GM23248 (cell line): ENCODE measurements around the gene CDH4. TPM values are rescaled to one million over a fixed set of nuclear protein-coding genes. Genes with fewer than 3 reads are reported as not detected.

ENCODE experiments used
- DNase-seq: peaks from one replicate; pipeline ENCODE4 v3.0.0-alpha.2; 2015
- H2AFZ ChIP-seq: fragments of 200-600 bp; sonication (generic); 2 replicates; pipeline ENCODE4 v1.6.1; 2016; ENCODE audit warnings: antibody characterized with exemption
- H3F3A ChIP-seq: fragments of 200-600 bp; sonication (generic); 2 replicates; pipeline ENCODE4 v1.6.1; 2016; ENCODE audit warnings: mild to moderate bottlenecking, antibody characterized with exemption, mixed run types; ENCODE audit not compliant: insufficient read depth
- H3K27ac ChIP-seq: fragments of 200-600 bp; sonication (generic); 2 replicates; pipeline ENCODE4 v1.5.1; 2016; ENCODE audit warnings: mild to moderate bottlenecking
- H3K27me3 ChIP-seq: fragments of 200-600 bp; sonication (generic); replicated peaks from 2 replicates; pipeline ENCODE4 v1.6.1; 2016; ENCODE audit warnings: mild to moderate bottlenecking; ENCODE audit not compliant: insufficient read depth
- H3K36me3 ChIP-seq: fragments of 200-600 bp; sonication (generic); 2 replicates; pipeline ENCODE4 v1.6.1; 2016; ENCODE audit warnings: low read depth, mild to moderate bottlenecking
- H3K4me1 ChIP-seq: fragments of 200-600 bp; sonication (generic); 2 replicates; pipeline ENCODE4 v1.6.1; 2016; ENCODE audit warnings: mild to moderate bottlenecking; ENCODE audit not compliant: insufficient read depth
- H3K4me2 ChIP-seq: fragments of 200-600 bp; sonication (generic); one replicate; pipeline ENCODE4 v1.6.1; 2016; ENCODE audit warnings: mild to moderate bottlenecking; ENCODE audit not compliant: unreplicated experiment
- H3K4me3 ChIP-seq: fragments of 200-600 bp; sonication (generic); 2 replicates; pipeline ENCODE4 v1.5.1; 2016; ENCODE audit warnings: mild to moderate bottlenecking
- H3K79me2 ChIP-seq: fragments of 200-600 bp; sonication (generic); 2 replicates; pipeline ENCODE4 v1.6.1; 2016; ENCODE audit warnings: mild to moderate bottlenecking; ENCODE audit not compliant: insufficient read depth
- H3K9ac ChIP-seq: fragments of 200-600 bp; sonication (generic); 2 replicates; pipeline ENCODE4 v1.6.1; 2016; ENCODE audit warnings: mild to moderate bottlenecking
- H3K9me2 ChIP-seq: fragments of 200-600 bp; sonication (generic); 2 replicates; pipeline ENCODE4 v1.6.1; 2016; ENCODE audit warnings: mixed run types, mild to moderate bottlenecking, moderate library complexity; ENCODE audit not compliant: insufficient read depth
- H3K9me3 ChIP-seq: fragments of 200-600 bp; sonication (generic); one replicate; pipeline ENCODE4 v1.6.1; 2017; ENCODE audit warnings: low read depth
- H4K20me1 ChIP-seq: fragments of 200-600 bp; sonication (generic); 2 replicates; pipeline ENCODE4 v1.6.0; 2016; ENCODE audit not compliant: insufficient read depth
- EZH2 ChIP-seq: fragments of 200-600 bp; sonication (generic); IDR thresholded peaks from 2 replicates; pipeline ENCODE4 v1.6.1; 2018; ENCODE audit warnings: antibody characterized with exemption, mild to moderate bottlenecking; ENCODE audit not compliant: insufficient read depth, poor library complexity, severe bottlenecking
- EZH2phosphoT487 ChIP-seq: fragments of 200-600 bp; sonication (generic); IDR thresholded peaks from 2 replicates; pipeline ENCODE4 v1.6.1; 2018; ENCODE audit warnings: antibody characterized with exemption, moderate library complexity, mild to moderate bottlenecking, low read depth; ENCODE audit not compliant: insufficient read depth
- WGBS, 2 experiments: methylation state at CpG; one replicate each; pipeline ENCODE4 v1.1.6; 2015 to 2017; ENCODE audit warnings: low lambda C conversion rate in 2 of 2, low coverage in 1 of 2; ENCODE audit errors: missing lambda C conversion rate in 2 of 2; 5-methylcytosine and 5-hydroxymethylcytosine counted together
- in situ Hi-C: fragments of 300-500 bp; cut with MboI; formaldehyde crosslinking; loops from 2 replicates; pipeline ENCODE4 v1.15.0; 2020
- polyA plus RNA-seq: library from polyadenylated mRNA; unstranded; fragments of >200 nt; fragmentation: Nextera tagmentation; extraction: Ambion mirVana; gene quantifications from 2 replicates; pipeline ENCODE4 v1.2.1, GENCODE V29; 2016
- total RNA-seq: library from RNA; depleted of rRNA; stranded (reverse); fragments of >200 nt; shearing (Covaris generic); gene quantifications from 2 replicates; pipeline ENCODE4 v1.2.3, GENCODE V29; 2014

CDH4 gene
- total and polyA plus RNA-seq, 2 experiments from 2014 or later = 1.1 to 3.9 TPM

DNA sequence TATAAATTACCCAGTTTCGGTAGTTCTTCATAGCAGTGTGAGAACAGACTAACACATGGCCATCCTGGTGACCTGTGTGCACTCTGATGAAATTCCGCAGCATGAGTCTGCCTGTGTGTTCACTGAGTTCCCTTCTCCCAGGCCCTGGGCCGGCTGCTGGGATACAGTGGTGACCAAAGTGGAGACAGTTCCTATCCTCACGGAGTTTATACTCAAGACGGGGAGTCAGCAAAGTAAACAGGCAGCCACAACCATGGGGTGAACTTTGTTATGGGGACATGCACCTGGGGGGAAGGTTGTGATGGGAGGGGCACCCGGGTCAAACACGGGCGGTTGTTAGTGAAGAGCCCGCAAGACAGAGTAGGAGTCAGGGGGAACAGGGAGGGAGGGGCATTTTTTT, 202.0 kb downstream of the CDH4 start:
- no peak overlapping the region for H3K9ac ChIP-seq
- no peaks in the 10 kb centered on the region for H3K4me1 ChIP-seq
- no peak overlapping the region for H2AFZ ChIP-seq
- H3K27me3 ChIP-seq = no peaks in the 10 kb centered on the region; the same call in 1 of the 2 replicates
- no peak overlapping the region for H3K4me3 ChIP-seq
- no peak for DNase-seq
- H3K79me2 ChIP-seq = no peaks in the 10 kb centered on the region
- H3F3A ChIP-seq = no peaks in the 10 kb centered on the region
- H3K27ac ChIP-seq = no peak overlapping the region
- in situ Hi-C loops = no loop called here
- H4K20me1 ChIP-seq = no peaks in the 10 kb centered on the region; the same call in 1 of the 2 replicates
- WGBS, 2 experiments = 67 to 73% methylated on average over 7 to 9 of the region's 9 CpGs
- no peak for TF ChIP-seq EZH2phosphoT487
- TF ChIP-seq EZH2 = no peak
- no peaks in the 10 kb centered on the region for H3K9me3 ChIP-seq
- H3K36me3 ChIP-seq = no peaks in the 10 kb centered on the region
- H3K4me2 ChIP-seq = no peak overlapping the region
- H3K9me2 ChIP-seq = no peaks in the 10 kb centered on the region

DNA sequence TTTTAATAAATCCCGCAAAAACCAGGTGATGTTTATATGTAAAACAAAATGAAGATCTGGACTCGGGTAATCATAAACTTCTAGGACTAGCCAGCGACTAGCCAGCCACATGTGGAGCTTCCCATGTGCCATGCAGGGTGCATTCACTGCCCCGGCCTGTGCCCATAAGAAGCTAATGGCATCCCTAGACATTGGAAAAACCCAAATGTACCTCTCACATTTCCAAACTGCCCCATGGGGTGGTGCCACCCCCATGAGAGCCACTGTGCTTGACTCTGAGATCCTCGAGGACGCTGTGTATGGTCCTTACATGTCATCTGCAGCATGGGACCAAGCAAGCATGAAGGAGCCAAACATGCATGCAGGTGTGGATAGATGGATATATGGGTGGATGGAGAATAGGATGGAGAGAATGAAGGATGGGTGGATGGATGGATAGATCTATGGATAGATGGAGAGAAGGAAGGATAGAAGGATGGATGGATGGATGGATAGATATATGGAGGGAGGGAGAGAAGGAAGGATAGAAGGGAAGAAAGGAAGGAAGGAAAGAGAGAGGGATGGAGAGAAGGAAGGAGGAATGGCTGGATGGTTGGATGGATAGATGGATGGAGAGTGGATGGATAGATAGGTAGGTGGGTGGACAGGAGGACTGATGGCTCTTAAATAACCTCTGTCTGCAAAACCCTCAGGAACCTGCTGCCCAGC, 203.6 kb downstream of the CDH4 start:
- no peak overlapping the region for H3K4me3 ChIP-seq
- H3K9me3 ChIP-seq = no peaks in the 10 kb centered on the region
- H4K20me1 ChIP-seq = no peaks in the 10 kb centered on the region; the same call in 1 of the 2 replicates
- H3K79me2 ChIP-seq = no peaks in the 10 kb centered on the region
- no peaks in the 10 kb centered on the region for H3K36me3 ChIP-seq
- in situ Hi-C loops = no loop called here
- WGBS, 2 experiments = 45 to 47% methylated on average over 6 of the region's 6 CpGs
- no peak for DNase-seq
- H3K27ac ChIP-seq = no peak overlapping the region
- H2AFZ ChIP-seq = no peak overlapping the region
- H3K4me2 ChIP-seq = no peak overlapping the region
- TF ChIP-seq EZH2 (no peak), EZH2phosphoT487 (no peak)
- H3K9ac ChIP-seq = no peak overlapping the region
- no peaks in the 10 kb centered on the region for H3K4me1 ChIP-seq
- H3K27me3 ChIP-seq = no peaks in the 10 kb centered on the region; the same call in 1 of the 2 replicates
- no peaks in the 10 kb centered on the region for H3F3A ChIP-seq
- no peaks in the 10 kb centered on the region for H3K9me2 ChIP-seq

DNA sequence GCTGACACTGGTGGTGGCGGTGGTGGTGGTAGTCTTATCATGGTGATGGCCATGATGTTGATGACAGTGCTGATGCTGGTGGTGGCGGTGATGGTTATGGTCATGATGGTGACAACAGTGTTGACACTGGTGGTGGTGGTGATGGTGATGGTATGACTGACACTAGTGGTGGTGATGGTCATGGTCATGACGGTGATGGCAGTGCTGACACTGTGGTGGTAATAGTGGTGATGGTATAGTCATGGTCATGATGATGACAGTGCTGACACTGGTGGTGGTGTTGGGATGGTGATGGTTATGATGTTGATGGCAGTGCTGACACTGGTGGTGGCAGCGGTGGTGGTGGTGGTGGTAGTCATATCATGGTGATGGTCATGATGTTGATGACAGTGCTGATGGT, 205.7 kb downstream of the CDH4 start:
- no peaks in the 10 kb centered on the region for H3K4me1 ChIP-seq
- H3K27me3 ChIP-seq = no peaks in the 10 kb centered on the region; the same call in 1 of the 2 replicates
- no peak overlapping the region for H3K4me3 ChIP-seq
- H3F3A ChIP-seq = no peaks in the 10 kb centered on the region
- no peak overlapping the region for H3K27ac ChIP-seq
- H4K20me1 ChIP-seq = no peaks in the 10 kb centered on the region; the same call in 1 of the 2 replicates
- H3K4me2 ChIP-seq = no peak overlapping the region
- 59 to 67% methylated on average over 4 of the region's 4 CpGs for WGBS, 2 experiments
- no peak for TF ChIP-seq EZH2phosphoT487
- TF ChIP-seq EZH2 = no peak
- DNase-seq = no peak
- in situ Hi-C loops = no loop called here
- no peaks in the 10 kb centered on the region for H3K9me2 ChIP-seq
- no peaks in the 10 kb centered on the region for H3K79me2 ChIP-seq
- H3K9me3 ChIP-seq = no peaks in the 10 kb centered on the region
- H3K9ac ChIP-seq = no peak overlapping the region
- H2AFZ ChIP-seq = no peak overlapping the region
- no peaks in the 10 kb centered on the region for H3K36me3 ChIP-seq

DNA sequence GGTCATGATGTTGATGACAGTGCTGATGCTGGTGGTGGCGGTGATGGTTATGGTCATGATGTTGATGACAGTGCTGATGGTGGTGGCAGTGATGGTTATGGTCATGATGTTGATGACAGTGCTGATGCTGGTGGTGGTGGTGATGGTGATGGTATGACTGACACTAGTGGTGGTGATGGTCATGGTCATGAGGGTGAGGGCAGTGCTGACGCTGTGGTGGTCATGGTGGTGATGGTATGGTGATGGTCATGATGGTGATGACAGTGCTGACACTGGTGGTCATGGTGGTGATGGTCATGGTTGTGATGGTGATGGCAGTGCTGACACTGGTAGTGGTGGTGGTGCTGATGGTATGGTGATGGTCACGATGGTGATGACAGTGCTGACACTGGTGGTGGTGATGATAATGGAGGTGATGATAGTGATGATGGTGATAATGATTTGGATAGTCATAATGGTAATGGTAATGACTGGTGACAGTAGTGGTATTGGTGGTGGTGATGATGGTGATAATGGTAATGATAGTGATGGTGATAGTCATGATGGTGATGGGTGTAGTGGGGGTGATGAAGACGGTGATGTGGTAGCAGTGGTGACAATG, 206.2 kb downstream of the CDH4 start:
- no peaks in the 10 kb centered on the region for H3K36me3 ChIP-seq
- H4K20me1 ChIP-seq = no peaks in the 10 kb centered on the region; the same call in 1 of the 2 replicates
- H3K27me3 ChIP-seq = no peaks in the 10 kb centered on the region; the same call in 1 of the 2 replicates
- TF ChIP-seq EZH2phosphoT487 (no peak), EZH2 (no peak)
- no peak overlapping the region for H2AFZ ChIP-seq
- H3K4me3 ChIP-seq = no peak overlapping the region
- H3K4me1 ChIP-seq = no peaks in the 10 kb centered on the region
- DNase-seq = no peak
- H3K9ac ChIP-seq = no peak overlapping the region
- no peaks in the 10 kb centered on the region for H3F3A ChIP-seq
- 63 to 75% methylated on average over 4 of the region's 4 CpGs for WGBS, 2 experiments
- no peak overlapping the region for H3K4me2 ChIP-seq
- no peaks in the 10 kb centered on the region for H3K79me2 ChIP-seq
- H3K9me3 ChIP-seq = no peaks in the 10 kb centered on the region
- no peaks in the 10 kb centered on the region for H3K9me2 ChIP-seq
- in situ Hi-C loops = no loop called here
- H3K27ac ChIP-seq = no peak overlapping the region
